K562 (cell line): ENCODE measurements around the gene RINT1. TPM values are rescaled to one million over a fixed set of nuclear protein-coding genes. Genes with fewer than 3 reads are reported as not detected.
A peak's percentile ranks its signal among the peaks of the same experiment; 100 is the strongest.
"Not testable (repeated sequence)": the region's sequence is repeated elsewhere in the genome, so short reads cannot be mapped to it uniquely, and the experiment has no call there.

Experiments
- ATAC-seq: fragments of 200-7000 bp; cut with Tn5 transposase; 3 replicates; pipeline ENCODE4 v1.9.1; 2020; ENCODE audit warnings: moderate library complexity
- BruUV-seq: library from RNA; stranded (reverse); fragments of 400-500 nt; replicated peaks from 2 replicates; lab custom pipeline; 2021; lab: Mats Ljungman, UMichigan
- CTCF ChIA-PET: fragments of 300-600 bp; formaldehyde crosslinking; extraction: SDS; loops from one replicate; lab custom pipeline; 2021; ENCODE audit warnings: low intra/inter-chr PET ratio; lab: Yijun Ruan, JAX
- POLR2A ChIA-PET: fragments of 300-600, 350-650 bp; sonication (Branson Sonifier 250); formaldehyde crosslinking; extraction: SDS; loops from one replicate; lab custom pipeline; 2021; ENCODE audit warnings: antibody characterized with exemption, inconsistent platforms; lab: Yijun Ruan, JAX
- DNase-seq, 4 experiments: peaks; one replicate each; pipeline versions ENCODE4 v3.0.0 to v3.0.0-alpha.2; 2011 to 2018; ENCODE audit warnings: low spot score in 3 of 4, mixed read lengths in 3 of 4; ENCODE audit errors: extremely low read depth in 1 of 4
- FAIRE-seq: peaks from 2 replicates; lab custom pipeline; 2011; peaks lifted over from hg19 to GRCh38; lab: Jason Lieb, UNC
- H2AFZ ChIP-seq: 2 replicates; pipeline ENCODE4 v1.6.0; 2011; ENCODE audit warnings: low read depth, low read length, control low read depth, inconsistent platforms
- H3K27ac ChIP-seq: fragments of 200-600 bp; 3 replicates; pipeline ENCODE4 v1.8.0; 2011; ENCODE audit warnings: low read depth, mild to moderate bottlenecking, control low read depth, inconsistent platforms, low read length, moderate library complexity, mixed read lengths; ENCODE audit errors: extremely low read depth
- H3K27me3 ChIP-seq, 2 experiments: fragments of 300-600 bp in 1 of 2; 2 replicates in 1 of 2; 3 replicates in 1 of 2; pipeline versions ENCODE4 v1.6.0 to v1.8.0; 2011; ENCODE audit warnings: inconsistent platforms in 2 of 2, low read length in 2 of 2, mild to moderate bottlenecking in 1 of 2, mixed read lengths in 1 of 2, moderate library complexity in 1 of 2; ENCODE audit not compliant: control insufficient read depth in 2 of 2, insufficient read depth in 2 of 2
- H3K36me3 ChIP-seq: fragments of 300-600 bp; 3 replicates; pipeline ENCODE4 v1.8.0; 2011; ENCODE audit warnings: mild to moderate bottlenecking, low read length, inconsistent platforms; ENCODE audit not compliant: control insufficient read depth, insufficient read depth
- H3K4me1 ChIP-seq, 2 experiments: fragments of 200-600 bp in 1 of 2; replicated peaks in 1 of 2; 2 replicates in 1 of 2; 3 replicates in 1 of 2; pipeline versions ENCODE4 v1.5.1 to v1.8.0; 2011; ENCODE audit warnings: inconsistent platforms in 2 of 2, low read length in 2 of 2, mild to moderate bottlenecking in 1 of 2, mixed read lengths in 1 of 2, moderate library complexity in 1 of 2; ENCODE audit not compliant: control insufficient read depth in 2 of 2, insufficient read depth in 2 of 2
- H3K4me2 ChIP-seq: 2 replicates; pipeline ENCODE4 v1.6.1; 2011; ENCODE audit warnings: low read length, control low read depth, inconsistent platforms, mixed read lengths; ENCODE audit not compliant: insufficient read depth
- H3K4me3 ChIP-seq: fragments of 200-600 bp; sonication (generic), shearing (Covaris generic); 2 replicates; pipeline ENCODE4 v1.5.1; 2016; ENCODE audit warnings: control low read depth, inconsistent platforms
- H3K79me2 ChIP-seq: fragments of 200-600 bp; 3 replicates; pipeline ENCODE4 v1.8.0; 2011; ENCODE audit warnings: low read length, inconsistent platforms; ENCODE audit not compliant: control insufficient read depth, insufficient read depth
- H3K9ac ChIP-seq, 2 experiments: 2 replicates each; pipeline versions ENCODE4 v1.6.0 to v1.6.1; 2011; ENCODE audit warnings: low read depth in 2 of 2, low read length in 2 of 2, control low read depth in 1 of 2, inconsistent platforms in 1 of 2, mild to moderate bottlenecking in 1 of 2, mixed read lengths in 1 of 2; ENCODE audit not compliant: insufficient read depth in 1 of 2
- H3K9me1 ChIP-seq: one replicate; pipeline ENCODE4 v1.6.0; 2011; ENCODE audit warnings: inconsistent platforms, mild to moderate bottlenecking, low read length, moderate library complexity; ENCODE audit not compliant: control insufficient read depth, insufficient read depth
- H3K9me3 ChIP-seq: replicated peaks from 2 replicates; pipeline ENCODE4 v1.5.1; 2011; ENCODE audit warnings: low read depth, low read length, inconsistent platforms; ENCODE audit not compliant: control insufficient read depth, insufficient read depth
- H4K20me1 ChIP-seq: replicated peaks from 2 replicates; pipeline ENCODE4 v1.6.1; 2011; ENCODE audit warnings: low read length, inconsistent platforms, mixed read lengths; ENCODE audit not compliant: control insufficient read depth, insufficient read depth
- ARNT ChIP-seq, 2 experiments: fragments of 450-650 bp; IDR thresholded peaks; 2 replicates each; pipeline ENCODE4 v1.6.1; 2016; ENCODE audit warnings: mild to moderate bottlenecking in 1 of 2
- JUND ChIP-seq, 2 experiments: IDR thresholded peaks; 2 replicates in 1 of 2; 3 replicates in 1 of 2; pipeline ENCODE4 v1.6.1; 2011; ENCODE audit warnings: borderline replicate concordance in 2 of 2, low read depth in 2 of 2, low read length in 2 of 2, improper control_type of control experiment in 1 of 2, missing biosample characterization in 1 of 2, missing genetic modification characterization in 1 of 2, missing genetic modification reagents in 1 of 2
- MTA3 ChIP-seq: fragments of 450-650 bp; formaldehyde crosslinking; IDR thresholded peaks from 2 replicates; pipeline ENCODE4 v1.6.1; 2017; ENCODE audit warnings: mild to moderate bottlenecking, borderline replicate concordance
- RCOR1 ChIP-seq, 2 experiments: IDR thresholded peaks; 2 replicates each; pipeline ENCODE4 v1.6.1; 2012; ENCODE audit warnings: low read depth in 2 of 2, low read length in 2 of 2, borderline replicate concordance in 1 of 2, improper control_type of control experiment in 1 of 2
- SMARCC2 ChIP-seq: fragments of 450-650 bp; IDR thresholded peaks from 2 replicates; pipeline ENCODE4 v1.6.1; 2017; ENCODE audit warnings: antibody characterized with exemption, moderate library complexity, mild to moderate bottlenecking, low read depth
- SREBF1 ChIP-seq: fragments of 150-350 bp; IDR thresholded peaks from 2 replicates; pipeline ENCODE4 v1.6.1; 2014; ENCODE audit warnings: antibody characterized with exemption, low read depth, low read length, borderline replicate concordance
- STAT5B ChIP-seq: fragments of 250-450 bp; sonication (Bioruptor Pico); IDR thresholded peaks from 2 replicates; pipeline ENCODE4 v1.8.0; 2021; ENCODE audit warnings: mild to moderate bottlenecking, inconsistent platforms
- ZNF23 ChIP-seq: fragments of 250-450 bp; sonication (Bioruptor Pico); IDR thresholded peaks from 2 replicates; pipeline ENCODE4 v1.4.0; 2020; ENCODE audit warnings: mild to moderate bottlenecking
- ZNF717 ChIP-seq: fragments of 250-450 bp; sonication (Bioruptor Pico); IDR thresholded peaks from 2 replicates; pipeline ENCODE4 v1.5.0; 2021
- WGBS: fragments of 100-300 bp; shearing (Covaris generic); methylation state at CpG from one replicate; pipeline ENCODE4 v1.1.6; 2016; ENCODE audit warnings: low coverage, mixed read lengths; ENCODE audit not compliant: insufficient coverage; ENCODE audit errors: missing lambda C conversion rate; 5-methylcytosine and 5-hydroxymethylcytosine counted together
- in situ Hi-C: fragments of 300-500 bp; cut with MboI; formaldehyde crosslinking; loops from 4 replicates; pipeline ENCODE4 v1.15.0; 2018; ENCODE audit warnings: inconsistent platforms, mixed read lengths
- intact Hi-C: fragments of 100-400 bp; cut with micrococcal nuclease; formaldehyde crosslinking; loops from 2 replicates; pipeline ENCODE4 v1.14.2; 2022
- polyA plus RNA-seq, 8 experiments: library from polyadenylated mRNA; depleted of rRNA in 4 of 8; stranded (reverse) in 5 of 8; unstranded in 3 of 8; fragments of >200 nt; fragmentation: Nextera tagmentation in 2 of 8; fragmentation: Illumina TruSeq in 1 of 8; extraction: Ambion mirVana in 2 of 8; extraction: Trizol in 1 of 8; gene quantifications; 2 replicates each; pipeline versions ENCODE4 v1.2.1 to v1.2.3, GENCODE V29; 2011 to 2014; ENCODE audit warnings: inconsistent platforms in 1 of 8, missing spikeins in 1 of 8
- total RNA-seq, 7 experiments: library from RNA; depleted of rRNA in 6 of 7; stranded (reverse); fragments of >200 nt in 6 of 7; fragmentation: Illumina TruSeq in 2 of 7; extraction: Trizol in 2 of 7; gene quantifications; 2 replicates each; pipeline versions ENCODE4 v1.2.1 to v1.2.3, GENCODE V29; 2011 to 2021; ENCODE audit warnings: low replicate concordance in 1 of 7
- TF ChIP-seq, protein P1 (sequence below): fragments of 250-450 bp; sonication (Bioruptor Pico); IDR thresholded peaks from 2 replicates; pipeline ENCODE4 v1.4.0; 2020; ENCODE audit warnings: mild to moderate bottlenecking, moderate library complexity

RINT1 gene
- total and polyA plus RNA-seq, 9 of the 15 experiments (the other 6 are each of a cell fraction or from before 2014, with no cell fraction given): 21.3 to 74.3 (median 27.4) TPM

DNA sequence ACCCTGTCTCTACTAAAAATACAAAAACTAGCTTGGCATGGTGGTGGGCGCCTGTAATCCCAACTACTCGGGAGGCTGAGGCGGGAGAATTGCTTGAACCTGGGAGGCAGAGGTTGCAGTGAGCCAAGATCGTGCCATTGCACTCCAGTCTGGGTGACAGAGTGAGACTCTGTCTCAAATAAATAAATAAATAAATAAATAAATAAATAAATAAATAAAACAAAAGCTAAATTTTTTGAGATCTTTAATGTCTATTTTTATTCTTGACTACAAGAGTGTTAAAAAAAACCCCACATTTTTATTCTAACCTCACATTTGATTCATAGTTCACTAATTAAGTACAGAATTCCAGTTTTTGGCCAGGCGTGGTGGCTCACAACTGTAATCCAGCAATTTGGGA lies 4.3 kb upstream of the RINT1 start:
- FAIRE-seq, POLR2A ChIA-PET: not testable (repeated sequence)

DNA sequence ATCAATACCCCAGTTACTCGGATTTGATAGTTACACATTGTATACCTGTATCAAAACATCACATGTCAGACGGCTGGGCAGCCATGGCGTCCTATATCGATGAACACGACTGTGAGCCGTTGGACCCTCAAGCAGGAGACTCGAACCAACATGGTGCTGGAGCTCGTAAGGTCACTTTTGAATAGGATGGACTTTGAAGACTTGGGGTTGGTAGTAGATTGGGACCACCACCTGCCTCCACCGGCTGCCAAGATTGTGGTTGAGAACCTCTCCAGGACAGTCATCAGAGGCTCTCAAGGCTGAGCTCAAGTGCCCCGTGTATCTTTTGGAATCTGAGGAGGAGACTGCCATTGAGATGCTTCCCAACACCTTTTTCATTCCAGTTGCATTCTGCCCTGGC lies 1.9 kb upstream of the RINT1 start:
- CTCF ChIA-PET: no interaction called here
- intact Hi-C loops: no loop called here
- DNase-seq: no peak
- 85% methylated on average over 10 of the region's 10 CpGs for WGBS
- Histone ChIP-seq H3K4me2 (no peak overlapping the region), H3K4me1 (peaks cover 10 to 12% of the 10 kb centered on the region in 2 experiments), H3K27me3 (no peaks in the 10 kb centered on the region), H3K9me1 (no peaks in the 10 kb centered on the region), H3K9ac (no peak overlapping the region), H4K20me1 (no peaks in the 10 kb centered on the region), H2AFZ (no peak overlapping the region), H3K4me3 (no peak overlapping the region), H3K79me2 (peaks cover 30% of the 10 kb centered on the region), H3K9me3 (no peaks in the 10 kb centered on the region), H3K27ac (no peak overlapping the region), H3K36me3 (peaks cover 22% of the 10 kb centered on the region; the same call in 2 of the 3 replicates)
- no peak for ATAC-seq
- TF ChIP-seq JUND (IDR thresholded peaks at IDR 0.05; ENCODE audit: borderline replicate concordance, low read depth, low read length): no peak
- no peak for TF ChIP-seq JUND (tag; IDR thresholded peaks at IDR 0.05; ENCODE audit: borderline replicate concordance, low read depth, low read length)
- TF ChIP-seq ZNF717 (CRISPR knock-in tag): no peak
- no peak for TF ChIP-seq ARNT (IDR thresholded peaks at IDR 0.05)
- no peak for TF ChIP-seq MTA3
- TF ChIP-seq STAT5B: no peak
- no peak for TF ChIP-seq ZNF23 (CRISPR knock-in tag)
- TF ChIP-seq SMARCC2: no peak
- no peak for TF ChIP-seq RCOR1 (IDR thresholded peaks at IDR 0.05; ENCODE audit: borderline replicate concordance in 1 of 2, low read depth in 2 of 2, low read length in 2 of 2)
- TF ChIP-seq, protein P1, sequence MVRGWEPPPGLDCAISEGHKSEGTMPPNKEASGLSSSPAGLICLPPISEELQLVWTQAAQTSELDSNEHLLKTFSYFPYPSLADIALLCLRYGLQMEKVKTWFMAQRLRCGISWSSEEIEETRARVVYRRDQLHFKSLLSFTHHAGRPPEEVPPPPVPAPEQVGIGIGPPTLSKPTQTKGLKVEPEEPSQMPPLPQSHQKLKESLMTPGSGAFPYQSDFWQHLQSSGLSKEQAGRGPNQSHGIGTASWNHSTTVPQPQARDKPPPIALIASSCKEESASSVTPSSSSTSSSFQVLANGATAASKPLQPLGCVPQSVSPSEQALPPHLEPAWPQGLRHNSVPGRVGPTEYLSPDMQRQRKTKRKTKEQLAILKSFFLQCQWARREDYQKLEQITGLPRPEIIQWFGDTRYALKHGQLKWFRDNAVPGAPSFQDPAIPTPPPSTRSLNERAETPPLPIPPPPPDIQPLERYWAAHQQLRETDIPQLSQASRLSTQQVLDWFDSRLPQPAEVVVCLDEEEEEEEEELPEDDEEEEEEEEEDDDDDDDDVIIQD (CRISPR knock-in tag): no peak
- TF ChIP-seq SREBF1: no peak
- POLR2A ChIA-PET: interaction anchor here (1.0 to 1.1 kb wide), 2 partner anchors 9 to 11 kb away, joined by 3 to 5 read pairs; no protein-coding TSS in a partner anchor
- in situ Hi-C loops: no loop called here
- BruUV-seq: TSS peak; percentile 46
- FAIRE-seq: no peak

More for the DNA sequence above, 4.3 kb upstream of the RINT1 start:
- H3K27me3 ChIP-seq, in situ Hi-C loops, DNase-seq, H3K4me2 ChIP-seq, H3K9me3 ChIP-seq, H3K4me3 ChIP-seq, H3K36me3 ChIP-seq, H3K27ac ChIP-seq, H4K20me1 ChIP-seq, CTCF ChIA-PET, H3K9me1 ChIP-seq, H3K79me2 ChIP-seq, BruUV-seq, H3K9ac ChIP-seq, H2AFZ ChIP-seq, ATAC-seq: not testable (repeated sequence)
- peaks cover under 1 to 12% of the 10 kb centered on the region in 2 experiments; a peak in 3 of 5 replicates for H3K4me1 ChIP-seq
- 75% methylated on average over 5 of the region's 5 CpGs for WGBS
- intact Hi-C loops: loop anchor here (10.0 kb wide), 1 partner anchor 513 kb away; the partner anchor contains the start of gene KMT2E
